ENCODE results near the gene CD44. TPM values are rescaled to one million over a fixed set of nuclear protein-coding genes. Genes with fewer than 3 reads are reported as not detected.

Gene CD44
- total and polyA plus RNA-seq, 2 donors (not counting 1 experiment from before 2014, with no cell fraction given), result 660 to 980 TPM

DNA sequence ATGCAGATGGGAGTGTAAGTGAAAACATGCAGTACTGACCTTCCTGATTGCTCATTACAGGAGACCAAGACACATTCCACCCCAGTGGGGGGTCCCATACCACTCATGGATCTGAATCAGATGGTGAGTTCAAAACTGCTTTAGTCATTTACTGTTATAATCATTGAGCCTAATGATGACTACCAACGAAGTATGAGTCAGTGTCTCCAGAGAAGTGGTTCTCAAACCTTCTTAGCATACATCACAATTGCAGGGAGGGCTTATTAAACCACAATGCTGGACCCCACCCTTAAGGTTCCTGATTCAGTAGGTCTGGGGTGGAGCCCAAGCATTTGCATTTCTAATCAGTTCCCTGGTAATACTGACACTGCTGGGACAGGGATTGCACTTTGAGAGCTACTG lies 75.8 kb downstream of the CD44 start:
- Histone ChIP-seq H3K9me3 (ENCODE audit: control insufficient read depth, insufficient read depth, low read depth, low read length) (no peaks in the 10 kb centered on the region), H4K20me1 (ENCODE audit: control insufficient read depth, extremely low read depth, insufficient read depth, low read length) (no peaks in the 10 kb centered on the region), H2AFZ (ENCODE audit: low read length) (no peak overlapping the region), H3K4me1 (ENCODE audit: control insufficient read depth, extremely low read depth, insufficient read depth, low read length) (peaks cover 38% of the 10 kb centered on the region), H3K27me3 (ENCODE audit: control insufficient read depth, insufficient read depth, low read length) (no peaks in the 10 kb centered on the region), H3K4me3 (replicated peaks in 1 of 4; ENCODE audit: control extremely low read depth in 1 of 4, insufficient read depth in 1 of 4, low read depth in 3 of 4, low read length in 4 of 4) (no peak overlapping the region), H3K27ac (ENCODE audit: insufficient read depth, low read length) (peak overlapping the region; percentile 85), H3K4me2 (ENCODE audit: extremely low read depth, insufficient read depth, low read length) (peak overlapping the region; percentile 37), H3K36me3 (ENCODE audit: control insufficient read depth, insufficient read depth, low read length) (peaks cover 19% of the 10 kb centered on the region), H3K79me2 (ENCODE audit: control insufficient read depth, insufficient read depth, low read length) (peaks cover 24% of the 10 kb centered on the region), H3K9ac (ENCODE audit: insufficient read depth, low read length) (no peak overlapping the region)
- peak; percentile 86 to 100 for DNase-seq (ENCODE audit: low read depth in 2 of 2)
- TF ChIP-seq, protein P1, sequence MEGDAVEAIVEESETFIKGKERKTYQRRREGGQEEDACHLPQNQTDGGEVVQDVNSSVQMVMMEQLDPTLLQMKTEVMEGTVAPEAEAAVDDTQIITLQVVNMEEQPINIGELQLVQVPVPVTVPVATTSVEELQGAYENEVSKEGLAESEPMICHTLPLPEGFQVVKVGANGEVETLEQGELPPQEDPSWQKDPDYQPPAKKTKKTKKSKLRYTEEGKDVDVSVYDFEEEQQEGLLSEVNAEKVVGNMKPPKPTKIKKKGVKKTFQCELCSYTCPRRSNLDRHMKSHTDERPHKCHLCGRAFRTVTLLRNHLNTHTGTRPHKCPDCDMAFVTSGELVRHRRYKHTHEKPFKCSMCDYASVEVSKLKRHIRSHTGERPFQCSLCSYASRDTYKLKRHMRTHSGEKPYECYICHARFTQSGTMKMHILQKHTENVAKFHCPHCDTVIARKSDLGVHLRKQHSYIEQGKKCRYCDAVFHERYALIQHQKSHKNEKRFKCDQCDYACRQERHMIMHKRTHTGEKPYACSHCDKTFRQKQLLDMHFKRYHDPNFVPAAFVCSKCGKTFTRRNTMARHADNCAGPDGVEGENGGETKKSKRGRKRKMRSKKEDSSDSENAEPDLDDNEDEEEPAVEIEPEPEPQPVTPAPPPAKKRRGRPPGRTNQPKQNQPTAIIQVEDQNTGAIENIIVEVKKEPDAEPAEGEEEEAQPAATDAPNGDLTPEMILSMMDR (conservative IDR thresholded peaks at IDR 0.05 in 1 of 2, IDR thresholded peaks at IDR 0.05 in 1 of 2; ENCODE audit: low read depth in 1 of 2, low read length in 2 of 2), result no peak
- no peak for TF ChIP-seq EZH2 (IDR thresholded peaks at IDR 0.05; ENCODE audit: low read length, missing control alignments)

DNA sequence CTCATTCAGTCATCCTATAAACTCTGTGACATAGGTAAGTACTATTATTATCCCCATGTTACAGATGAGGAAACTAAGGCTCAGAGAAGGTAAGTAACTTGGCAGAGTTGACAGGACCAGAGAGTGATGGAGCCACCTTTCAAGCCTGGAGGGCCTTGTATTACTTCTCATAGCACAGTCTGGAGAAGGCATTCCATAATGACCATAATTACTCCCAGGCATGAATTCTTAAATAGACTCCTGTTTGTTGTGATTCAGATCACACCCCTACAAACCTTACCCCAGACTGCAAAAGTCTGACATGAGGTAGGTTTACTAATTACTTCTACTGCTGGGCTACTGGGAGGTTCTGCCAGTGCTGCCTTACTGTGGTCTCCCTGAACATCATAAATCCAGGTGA lies 77.0 kb downstream of the CD44 start:
- peaks cover 22% of the 10 kb centered on the region for H3K36me3 ChIP-seq (ENCODE audit: control insufficient read depth, insufficient read depth, low read length)

GRCh38 chr11:35216962-35217678 lies 78.1 kb downstream of the CD44 start:
- H3K27ac ChIP-seq (ENCODE audit: insufficient read depth, low read length), result peak overlapping the region; percentile 85
- peaks cover 40% of the 10 kb centered on the region for H3K4me1 ChIP-seq (ENCODE audit: control insufficient read depth, extremely low read depth, insufficient read depth, low read length)
- H3K27me3 ChIP-seq (ENCODE audit: control insufficient read depth, insufficient read depth, low read length), result no peaks in the 10 kb centered on the region
- H3K79me2 ChIP-seq (ENCODE audit: control insufficient read depth, insufficient read depth, low read length), result peaks cover 19% of the 10 kb centered on the region
- TF ChIP-seq, protein P1 (conservative IDR thresholded peaks at IDR 0.05 in 1 of 2, IDR thresholded peaks at IDR 0.05 in 1 of 2; ENCODE audit: low read depth in 1 of 2, low read length in 2 of 2), result no peak
- no peak for TF ChIP-seq EZH2 (IDR thresholded peaks at IDR 0.05; ENCODE audit: low read length, missing control alignments)
- peaks cover 27% of the 10 kb centered on the region for H3K36me3 ChIP-seq (ENCODE audit: control insufficient read depth, insufficient read depth, low read length)
- H3K9me3 ChIP-seq (ENCODE audit: control insufficient read depth, insufficient read depth, low read depth, low read length), result no peaks in the 10 kb centered on the region
- no peak overlapping the region for H3K4me3 ChIP-seq (replicated peaks in 1 of 4; ENCODE audit: control extremely low read depth in 1 of 4, insufficient read depth in 1 of 4, low read depth in 3 of 4, low read length in 4 of 4)
- peak in 1 of 2 donors; percentile 42 for DNase-seq (ENCODE audit: low read depth in 2 of 2)
- H3K9ac ChIP-seq (ENCODE audit: insufficient read depth, low read length), result no peak overlapping the region
- no peak overlapping the region for H3K4me2 ChIP-seq (ENCODE audit: extremely low read depth, insufficient read depth, low read length)
- H2AFZ ChIP-seq (ENCODE audit: low read length), result no peak overlapping the region
- no peaks in the 10 kb centered on the region for H4K20me1 ChIP-seq (ENCODE audit: control insufficient read depth, extremely low read depth, insufficient read depth, low read length)

More for the DNA sequence above, 77.0 kb downstream of the CD44 start:
- no peak for TF ChIP-seq EZH2 (IDR thresholded peaks at IDR 0.05; ENCODE audit: low read length, missing control alignments)
- TF ChIP-seq, protein P1 (conservative IDR thresholded peaks at IDR 0.05 in 1 of 2, IDR thresholded peaks at IDR 0.05 in 1 of 2; ENCODE audit: low read depth in 1 of 2, low read length in 2 of 2), result no peak
- no peak overlapping the region for H3K4me3 ChIP-seq (replicated peaks in 1 of 4; ENCODE audit: control extremely low read depth in 1 of 4, insufficient read depth in 1 of 4, low read depth in 3 of 4, low read length in 4 of 4)
- no peak overlapping the region for H3K9ac ChIP-seq (ENCODE audit: insufficient read depth, low read length)
- H3K9me3 ChIP-seq (ENCODE audit: control insufficient read depth, insufficient read depth, low read depth, low read length), result no peaks in the 10 kb centered on the region
- no peak overlapping the region for H2AFZ ChIP-seq (ENCODE audit: low read length)
- H3K27me3 ChIP-seq (ENCODE audit: control insufficient read depth, insufficient read depth, low read length), result no peaks in the 10 kb centered on the region
- no peak overlapping the region for H3K4me2 ChIP-seq (ENCODE audit: extremely low read depth, insufficient read depth, low read length)
- H3K79me2 ChIP-seq (ENCODE audit: control insufficient read depth, insufficient read depth, low read length), result peaks cover 22% of the 10 kb centered on the region
- DNase-seq (ENCODE audit: low read depth in 2 of 2), result no peak
- H3K4me1 ChIP-seq (ENCODE audit: control insufficient read depth, extremely low read depth, insufficient read depth, low read length), result peaks cover 38% of the 10 kb centered on the region
- peak overlapping the region; percentile 85 for H3K27ac ChIP-seq (ENCODE audit: insufficient read depth, low read length)
- H4K20me1 ChIP-seq (ENCODE audit: control insufficient read depth, extremely low read depth, insufficient read depth, low read length), result no peaks in the 10 kb centered on the region
